Activated T-cell treated with anti-CD3 and anti-CD28 coated beads, Interleukin-2, amount 50 U/mL, for 24 hours (primary cell): ENCODE measurements around the gene PIP4K2C.
A peak's percentile ranks its signal among the peaks of the same experiment; 100 is the strongest.

ENCODE experiments used
- DNase-seq: peaks from one replicate; pipeline ENCODE4 v3.0.0-alpha.2; 2020
- H3K27ac Mint-ChIP-seq: 2 replicates; pipeline ENCODE4 v1.8.0; 2020; ENCODE audit warnings: mild to moderate bottlenecking, mixed read lengths
- H3K27me3 Mint-ChIP-seq: 2 replicates; pipeline ENCODE4 v1.8.0; 2020; ENCODE audit warnings: mixed read lengths
- H3K36me3 Mint-ChIP-seq: 2 replicates; pipeline ENCODE4 v1.8.0; 2020; ENCODE audit warnings: low read depth, mixed read lengths
- H3K4me1 Mint-ChIP-seq: 2 replicates; pipeline ENCODE4 v1.8.0; 2020; ENCODE audit warnings: low read depth, mixed read lengths
- H3K4me3 Mint-ChIP-seq: 2 replicates; pipeline ENCODE4 v1.8.0; 2020; ENCODE audit warnings: mild to moderate bottlenecking, moderate library complexity, mixed read lengths
- H3K9me3 Mint-ChIP-seq: 2 replicates; pipeline ENCODE4 v1.8.0; 2020; ENCODE audit warnings: mixed read lengths

The PIP4K2C gene

GRCh38 chr12:57590864-57591781 lies at the start of gene PIP4K2C:
PIP4K2C (plus strand) TSS chr12:57591192; CDS start chr12:57591290, 98 bp downstream.
- Mint-ChIP-seq H3K27me3 (no peaks in the 10 kb centered on the region), H3K36me3 (peaks cover 26% of the 10 kb centered on the region), H3K4me3 (peak within 1 kb of the TSS; percentile 87), H3K9me3 (no peaks in the 10 kb centered on the region), H3K27ac (peak within 1 kb of the TSS; percentile 86), H3K4me1 (peaks cover 28% of the 10 kb centered on the region)
- peak; percentile 87 for DNase-seq

GRCh38 chr12:57541717-57542116 lies 49.3 kb upstream of the PIP4K2C start:
- Mint-ChIP-seq H3K9me3 (no peaks in the 10 kb centered on the region), H3K27me3 (no peaks in the 10 kb centered on the region), H3K36me3 (peaks cover 82% of the 10 kb centered on the region), H3K4me3 (no peak overlapping the region), H3K27ac (no peak overlapping the region), H3K4me1 (peaks cover 29% of the 10 kb centered on the region)
- no peak for DNase-seq

- Mint-ChIP-seq H3K36me3 (peaks cover 69% of the 10 kb centered on the region), H3K27ac (peak overlapping the region; percentile 38), H3K4me1 (peaks cover 37% of the 10 kb centered on the region), H3K4me3 (no peak overlapping the region), H3K27me3 (no peaks in the 10 kb centered on the region), H3K9me3 (no peaks in the 10 kb centered on the region)
- no peak for DNase-seq
These were observed 47.4 kb upstream of the PIP4K2C start for GRCh38 chr12:57543581-57543980.

GRCh38 chr12:57545809-57546437 lies 45.1 kb upstream of the PIP4K2C start:
- H3K9me3 Mint-ChIP-seq = no peaks in the 10 kb centered on the region
- no peak for DNase-seq
- H3K4me1 Mint-ChIP-seq = peaks cover 50% of the 10 kb centered on the region

GRCh38 chr12:57546438-57547287 lies 44.3 kb upstream of the PIP4K2C start, which contains the start of gene DCTN2:
DCTN2 (minus strand) TSS chr12:57547192; CDS start chr12:57547063, 129 bp downstream.
- peaks cover 48% of the 10 kb centered on the region for H3K4me1 Mint-ChIP-seq
- peak within 1 kb of the TSS; percentile 96 for H3K27ac Mint-ChIP-seq
- H3K27me3 Mint-ChIP-seq = peaks cover 7% of the 10 kb centered on the region
- peaks cover 40% of the 10 kb centered on the region for H3K36me3 Mint-ChIP-seq
- no peaks in the 10 kb centered on the region for H3K9me3 Mint-ChIP-seq
- peak; percentile 93 for DNase-seq
- H3K4me3 Mint-ChIP-seq = peak within 1 kb of the TSS; percentile 91

More at GRCh38 chr12:57545809-57546437, 45.1 kb upstream of the PIP4K2C start:
- Mint-ChIP-seq H3K27me3 (peaks cover 7% of the 10 kb centered on the region), H3K27ac (peak overlapping the region; percentile 96), H3K36me3 (peaks cover 47% of the 10 kb centered on the region), H3K4me3 (peak overlapping the region; percentile 91)

- DNase-seq = no peak
- Mint-ChIP-seq H3K4me3 (peak overlapping the region; percentile 91), H3K9me3 (no peaks in the 10 kb centered on the region), H3K4me1 (peaks cover 48% of the 10 kb centered on the region), H3K27me3 (peaks cover 7% of the 10 kb centered on the region), H3K27ac (peak overlapping the region; percentile 96), H3K36me3 (peaks cover 32% of the 10 kb centered on the region)
These were observed 43.5 kb upstream of the PIP4K2C start for GRCh38 chr12:57547288-57548012.

- peaks cover 7% of the 10 kb centered on the region for H3K27me3 Mint-ChIP-seq
- DNase-seq = no peak
- peaks cover 28% of the 10 kb centered on the region for H3K36me3 Mint-ChIP-seq
- H3K9me3 Mint-ChIP-seq = no peaks in the 10 kb centered on the region
- peaks cover 48% of the 10 kb centered on the region for H3K4me1 Mint-ChIP-seq
- H3K4me3 Mint-ChIP-seq = peak overlapping the region; percentile 91
- no peak overlapping the region for H3K27ac Mint-ChIP-seq
These were observed 43.0 kb upstream of the PIP4K2C start for GRCh38 chr12:57548013-57548315.

GRCh38 chr12:57548488-57548887 lies 42.5 kb upstream of the PIP4K2C start:
- H3K27me3 Mint-ChIP-seq = peaks cover 7% of the 10 kb centered on the region
- H3K4me1 Mint-ChIP-seq = peaks cover 46% of the 10 kb centered on the region
- DNase-seq = no peak
- no peak overlapping the region for H3K4me3 Mint-ChIP-seq
- H3K27ac Mint-ChIP-seq = no peak overlapping the region
- peaks cover 25% of the 10 kb centered on the region for H3K36me3 Mint-ChIP-seq
- no peaks in the 10 kb centered on the region for H3K9me3 Mint-ChIP-seq

GRCh38 chr12:57549203-57549908 lies 41.6 kb upstream of the PIP4K2C start:
- H3K4me3 Mint-ChIP-seq = peak overlapping the region; percentile 82
- peak overlapping the region; percentile 46 for H3K27ac Mint-ChIP-seq
- no peak for DNase-seq
- H3K36me3 Mint-ChIP-seq = peaks cover 23% of the 10 kb centered on the region
- no peaks in the 10 kb centered on the region for H3K9me3 Mint-ChIP-seq
- H3K4me1 Mint-ChIP-seq = peaks cover 39% of the 10 kb centered on the region
- H3K27me3 Mint-ChIP-seq = peaks cover 7% of the 10 kb centered on the region

- peaks cover 18% of the 10 kb centered on the region for H3K36me3 Mint-ChIP-seq
- peak within 1 kb of the TSS; percentile 46 for H3K27ac Mint-ChIP-seq
- H3K4me3 Mint-ChIP-seq = peak within 1 kb of the TSS; percentile 82
- DNase-seq = peak; percentile 80
- H3K4me1 Mint-ChIP-seq = peaks cover 34% of the 10 kb centered on the region
- H3K9me3 Mint-ChIP-seq = no peaks in the 10 kb centered on the region
- peaks cover 7% of the 10 kb centered on the region for H3K27me3 Mint-ChIP-seq
These were observed 40.9 kb upstream of the PIP4K2C start, which contains the start of gene KIF5A for GRCh38 chr12:57549909-57550640. KIF5A (plus strand) TSS chr12:57550044; CDS start chr12:57550272, 228 bp downstream.

- no peaks in the 10 kb centered on the region for H3K9me3 Mint-ChIP-seq
These were observed 40.1 kb upstream of the PIP4K2C start for GRCh38 chr12:57550641-57551549.

More at GRCh38 chr12:57550641-57551549, 40.1 kb upstream of the PIP4K2C start:
- no peak overlapping the region for H3K27ac Mint-ChIP-seq
- DNase-seq = no peak
- peaks cover 11% of the 10 kb centered on the region for H3K36me3 Mint-ChIP-seq
- peak overlapping the region; percentile 82 for H3K4me3 Mint-ChIP-seq
- H3K27me3 Mint-ChIP-seq = peaks cover 7% of the 10 kb centered on the region
- H3K4me1 Mint-ChIP-seq = peaks cover 26% of the 10 kb centered on the region
